NB4 (cell line): Measurements from ENCODE around the gene ANO7.

Experiments
- POLR2A ChIP-seq: IDR thresholded peaks from 2 replicates; pipeline ENCODE4 v1.6.1; 2011; ENCODE audit warnings: mild to moderate bottlenecking; ENCODE audit not compliant: insufficient read length; ENCODE audit errors: extremely low read depth
- TF ChIP-seq, protein P1 (sequence below): IDR thresholded peaks from one replicate; pipeline ENCODE4 v1.5.1; 2012; ENCODE audit warnings: low read depth, low read length
- TF ChIP-seq, protein P2 (sequence below): IDR thresholded peaks from 2 replicates; pipeline ENCODE4 v1.6.1; 2011; ENCODE audit warnings: low read depth, low read length

DNA sequence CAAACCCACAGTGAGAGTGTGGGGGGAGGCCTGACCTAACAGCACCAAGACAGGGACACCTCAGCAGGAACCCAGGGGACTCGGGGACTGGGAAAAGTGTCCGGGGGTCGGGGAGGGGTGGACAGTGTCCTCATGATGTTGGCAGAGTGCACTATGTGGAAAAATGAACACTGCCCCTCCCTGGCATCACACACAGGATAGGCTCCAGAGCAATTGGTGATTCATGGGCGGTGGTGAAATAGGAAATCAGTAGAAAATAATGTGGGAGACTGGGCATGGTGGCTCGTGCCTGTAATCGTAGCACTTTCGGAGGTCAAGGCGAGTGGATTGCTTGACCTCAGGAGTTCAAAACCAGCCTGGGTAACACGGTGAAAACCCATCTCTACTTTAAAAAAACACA, 3.6 kb upstream of the ANO7 start:
- TF ChIP-seq, protein P1, sequence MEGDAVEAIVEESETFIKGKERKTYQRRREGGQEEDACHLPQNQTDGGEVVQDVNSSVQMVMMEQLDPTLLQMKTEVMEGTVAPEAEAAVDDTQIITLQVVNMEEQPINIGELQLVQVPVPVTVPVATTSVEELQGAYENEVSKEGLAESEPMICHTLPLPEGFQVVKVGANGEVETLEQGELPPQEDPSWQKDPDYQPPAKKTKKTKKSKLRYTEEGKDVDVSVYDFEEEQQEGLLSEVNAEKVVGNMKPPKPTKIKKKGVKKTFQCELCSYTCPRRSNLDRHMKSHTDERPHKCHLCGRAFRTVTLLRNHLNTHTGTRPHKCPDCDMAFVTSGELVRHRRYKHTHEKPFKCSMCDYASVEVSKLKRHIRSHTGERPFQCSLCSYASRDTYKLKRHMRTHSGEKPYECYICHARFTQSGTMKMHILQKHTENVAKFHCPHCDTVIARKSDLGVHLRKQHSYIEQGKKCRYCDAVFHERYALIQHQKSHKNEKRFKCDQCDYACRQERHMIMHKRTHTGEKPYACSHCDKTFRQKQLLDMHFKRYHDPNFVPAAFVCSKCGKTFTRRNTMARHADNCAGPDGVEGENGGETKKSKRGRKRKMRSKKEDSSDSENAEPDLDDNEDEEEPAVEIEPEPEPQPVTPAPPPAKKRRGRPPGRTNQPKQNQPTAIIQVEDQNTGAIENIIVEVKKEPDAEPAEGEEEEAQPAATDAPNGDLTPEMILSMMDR = no peak
- no peak for TF ChIP-seq POLR2A
- TF ChIP-seq, protein P2, sequence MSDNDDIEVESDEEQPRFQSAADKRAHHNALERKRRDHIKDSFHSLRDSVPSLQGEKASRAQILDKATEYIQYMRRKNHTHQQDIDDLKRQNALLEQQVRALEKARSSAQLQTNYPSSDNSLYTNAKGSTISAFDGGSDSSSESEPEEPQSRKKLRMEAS = no peak
